ENCODE measurements around the gene C14orf93. TPM values are rescaled to one million over a fixed set of nuclear protein-coding genes. Genes with fewer than 3 reads are reported as not detected.

The C14orf93 gene
- total RNA-seq, 1 experiment from 2014 or later: 7.2 TPM

DNA sequence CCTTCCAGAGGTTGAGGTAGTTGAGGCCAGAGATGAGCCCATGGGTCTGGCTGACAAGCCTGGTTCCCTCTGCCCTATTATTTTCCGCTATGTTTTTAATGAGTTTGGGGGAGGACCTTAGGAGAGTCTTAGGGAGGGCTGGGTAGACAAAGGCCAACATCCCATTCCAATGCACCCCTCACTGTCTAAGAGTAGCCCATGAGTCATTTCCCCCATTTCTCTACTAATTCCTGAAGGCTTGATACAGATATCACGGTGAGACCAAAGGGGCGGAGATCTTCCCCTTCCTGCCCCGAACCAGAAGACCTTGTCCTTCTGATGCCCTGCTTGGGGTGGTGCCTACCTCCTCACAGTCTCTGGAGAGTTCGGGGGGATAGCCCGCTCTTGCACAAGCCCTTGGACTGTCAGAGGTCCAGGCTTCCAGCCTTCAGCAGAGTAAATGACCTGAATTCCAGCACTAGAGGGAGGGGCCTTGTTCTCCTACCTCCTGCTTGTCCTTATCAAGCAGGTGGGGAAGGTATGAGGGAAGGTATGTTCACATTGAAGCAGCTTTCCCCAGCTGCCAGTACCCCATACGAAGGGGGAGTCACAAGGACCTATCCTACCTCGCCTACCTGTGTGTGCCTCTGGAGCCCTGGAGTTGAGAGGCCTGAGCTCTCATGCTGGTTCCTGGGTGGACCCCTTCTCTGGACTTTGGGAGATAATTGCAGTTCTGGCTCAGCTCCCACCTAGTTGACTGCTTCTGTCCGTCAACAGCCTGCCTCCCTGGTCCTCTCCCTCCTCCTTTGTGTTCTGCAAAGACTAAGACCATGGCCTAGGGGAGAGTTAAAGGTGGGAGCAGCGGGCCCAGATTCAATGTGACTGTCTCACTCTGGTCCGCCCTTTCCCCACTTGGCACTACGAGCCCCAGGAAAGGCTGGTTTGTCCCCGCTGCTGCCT lies 35.7 kb upstream of the C14orf93 start:
- Histone ChIP-seq H3K9me3 (no peaks in the 10 kb centered on the region), H3K4me3 (ENCODE audit: low read depth, low read length) (no peak overlapping the region), H3K27me3 (replicated peaks; ENCODE audit: control insufficient read depth, insufficient read depth, low read length) (no peaks in the 10 kb centered on the region), H3K4me1 (peaks cover 11% of the 10 kb centered on the region), H3K36me3 (ENCODE audit: control insufficient read depth, insufficient read depth, low read length) (no peaks in the 10 kb centered on the region)
- intact Hi-C loops (cut with micrococcal nuclease; ENCODE audit: unreplicated experiment): no loop called here
- no peaks in the 10 kb centered on the region for H3K36me3 Mint-ChIP-seq (ENCODE audit: insufficient read depth, unreplicated experiment)
- POLR2A ChIA-PET: interaction anchor here (0.5 to 0.9 kb wide), 2 partner anchors 11 to 70 kb away, joined by 3 to 7 read pairs; partner anchors contain the start of gene PSMB5
- H3K4me3 Mint-ChIP-seq (ENCODE audit: unreplicated experiment): no peak overlapping the region
- CTCF ChIA-PET: interaction anchor here (0.6 to 1.1 kb wide), 3 partner anchors 23 to 80 kb away, joined by 4 to 6 read pairs (median 4); no protein-coding TSS in a partner anchor
- H3K27me3 Mint-ChIP-seq (ENCODE audit: insufficient read depth, unreplicated experiment): no peaks in the 10 kb centered on the region
- H3K9me3 Mint-ChIP-seq (ENCODE audit: unreplicated experiment): no peaks in the 10 kb centered on the region
- no peaks in the 10 kb centered on the region for H3K4me1 Mint-ChIP-seq (ENCODE audit: low read depth, unreplicated experiment)
- TF ChIP-seq, protein P1, sequence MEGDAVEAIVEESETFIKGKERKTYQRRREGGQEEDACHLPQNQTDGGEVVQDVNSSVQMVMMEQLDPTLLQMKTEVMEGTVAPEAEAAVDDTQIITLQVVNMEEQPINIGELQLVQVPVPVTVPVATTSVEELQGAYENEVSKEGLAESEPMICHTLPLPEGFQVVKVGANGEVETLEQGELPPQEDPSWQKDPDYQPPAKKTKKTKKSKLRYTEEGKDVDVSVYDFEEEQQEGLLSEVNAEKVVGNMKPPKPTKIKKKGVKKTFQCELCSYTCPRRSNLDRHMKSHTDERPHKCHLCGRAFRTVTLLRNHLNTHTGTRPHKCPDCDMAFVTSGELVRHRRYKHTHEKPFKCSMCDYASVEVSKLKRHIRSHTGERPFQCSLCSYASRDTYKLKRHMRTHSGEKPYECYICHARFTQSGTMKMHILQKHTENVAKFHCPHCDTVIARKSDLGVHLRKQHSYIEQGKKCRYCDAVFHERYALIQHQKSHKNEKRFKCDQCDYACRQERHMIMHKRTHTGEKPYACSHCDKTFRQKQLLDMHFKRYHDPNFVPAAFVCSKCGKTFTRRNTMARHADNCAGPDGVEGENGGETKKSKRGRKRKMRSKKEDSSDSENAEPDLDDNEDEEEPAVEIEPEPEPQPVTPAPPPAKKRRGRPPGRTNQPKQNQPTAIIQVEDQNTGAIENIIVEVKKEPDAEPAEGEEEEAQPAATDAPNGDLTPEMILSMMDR (IDR thresholded peaks at IDR 0.05; ENCODE audit: insufficient read depth in 1 of 2, low read depth in 1 of 2, low read length in 1 of 2, severe bottlenecking in 1 of 2, unreplicated experiment in 1 of 2): no peak
- no peak for DNase-seq
- no TSS peak for BruUV-seq (replicated peaks)
- no peak overlapping the region for H3K27ac Mint-ChIP-seq (ENCODE audit: unreplicated experiment)

DNA sequence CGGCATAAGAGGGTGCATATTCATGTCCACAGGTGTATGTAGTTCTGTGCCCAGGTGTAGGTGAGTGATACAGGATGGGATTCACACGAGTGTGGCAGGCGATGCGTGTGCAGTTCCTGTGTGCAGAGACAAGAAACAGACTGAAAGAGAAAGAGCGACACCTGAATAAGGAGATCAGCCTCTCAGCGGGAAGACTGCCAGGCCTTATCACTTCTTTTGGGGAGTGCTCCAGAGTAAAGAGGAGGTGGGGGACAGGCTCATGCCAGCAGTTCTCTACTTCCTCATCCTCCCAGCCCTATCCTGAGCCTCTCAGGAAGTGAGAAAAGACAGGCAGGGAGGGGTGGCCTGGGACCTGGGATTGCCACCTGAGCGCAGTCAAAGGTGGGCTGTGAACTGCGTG lies 34.9 kb upstream of the C14orf93 start:
- H3K4me3 ChIP-seq (ENCODE audit: low read depth, low read length): no peak overlapping the region
- H3K9me3 Mint-ChIP-seq (ENCODE audit: unreplicated experiment): no peaks in the 10 kb centered on the region
- H3K4me1 ChIP-seq: peaks cover 11% of the 10 kb centered on the region
- no peaks in the 10 kb centered on the region for H3K36me3 Mint-ChIP-seq (ENCODE audit: insufficient read depth, unreplicated experiment)
- no TSS peak for BruUV-seq (replicated peaks)
- ChIA-PET POLR2A (no interaction called here), CTCF (interaction anchor here (1.0 kb wide), 1 partner anchor 49 kb away, joined by 3 read pairs; no protein-coding TSS in a partner anchor)
- no peak overlapping the region for H3K27ac Mint-ChIP-seq (ENCODE audit: unreplicated experiment)
- H3K4me1 Mint-ChIP-seq (ENCODE audit: low read depth, unreplicated experiment): no peaks in the 10 kb centered on the region
- no peak overlapping the region for H3K4me3 Mint-ChIP-seq (ENCODE audit: unreplicated experiment)
- intact Hi-C loops (cut with micrococcal nuclease; ENCODE audit: unreplicated experiment): no loop called here
- no peak for DNase-seq
- H3K36me3 ChIP-seq (ENCODE audit: control insufficient read depth, insufficient read depth, low read length): no peaks in the 10 kb centered on the region
- no peaks in the 10 kb centered on the region for H3K27me3 Mint-ChIP-seq (ENCODE audit: insufficient read depth, unreplicated experiment)
- no peaks in the 10 kb centered on the region for H3K27me3 ChIP-seq (replicated peaks; ENCODE audit: control insufficient read depth, insufficient read depth, low read length)
- no peaks in the 10 kb centered on the region for H3K9me3 ChIP-seq
- TF ChIP-seq, protein P1 (IDR thresholded peaks at IDR 0.05; ENCODE audit: insufficient read depth in 1 of 2, low read depth in 1 of 2, low read length in 1 of 2, severe bottlenecking in 1 of 2, unreplicated experiment in 1 of 2): no peak

DNA sequence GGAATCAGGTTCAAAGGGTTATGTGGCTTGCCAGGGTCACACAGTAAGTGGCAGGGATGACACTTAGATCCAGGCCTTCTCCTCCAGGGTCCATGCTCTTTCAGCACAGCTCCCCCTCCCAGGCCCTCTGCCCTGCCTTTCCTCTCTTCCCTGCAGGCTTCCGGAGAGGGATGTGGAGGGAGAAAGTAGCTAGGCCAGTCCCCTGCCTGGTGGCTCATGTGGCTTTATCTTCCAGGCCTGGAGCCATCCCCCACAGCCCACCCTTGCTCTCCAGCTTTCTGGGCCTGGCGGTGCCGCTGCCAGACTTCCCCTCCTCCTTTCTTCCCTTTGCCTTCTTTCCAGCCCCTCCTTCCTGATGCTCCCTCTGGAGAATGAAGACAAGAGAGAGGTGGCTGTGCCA lies 33.8 kb upstream of the C14orf93 start:
- Histone ChIP-seq H3K4me3 (ENCODE audit: low read depth, low read length) (no peak overlapping the region), H3K36me3 (ENCODE audit: control insufficient read depth, insufficient read depth, low read length) (no peaks in the 10 kb centered on the region), H3K9me3 (no peaks in the 10 kb centered on the region), H3K4me1 (peaks cover 11% of the 10 kb centered on the region), H3K27me3 (replicated peaks; ENCODE audit: control insufficient read depth, insufficient read depth, low read length) (no peaks in the 10 kb centered on the region)
- no peak for DNase-seq
- TF ChIP-seq, protein P1 (IDR thresholded peaks at IDR 0.05; ENCODE audit: insufficient read depth in 1 of 2, low read depth in 1 of 2, low read length in 1 of 2, severe bottlenecking in 1 of 2, unreplicated experiment in 1 of 2): no peak
- H3K4me1 Mint-ChIP-seq (ENCODE audit: low read depth, unreplicated experiment): no peaks in the 10 kb centered on the region
- no peaks in the 10 kb centered on the region for H3K9me3 Mint-ChIP-seq (ENCODE audit: unreplicated experiment)
- POLR2A ChIA-PET: no interaction called here
- no peaks in the 10 kb centered on the region for H3K27me3 Mint-ChIP-seq (ENCODE audit: insufficient read depth, unreplicated experiment)
- intact Hi-C loops (cut with micrococcal nuclease; ENCODE audit: unreplicated experiment): no loop called here
- no TSS peak for BruUV-seq (replicated peaks)
- CTCF ChIA-PET: interaction anchor here (1.0 kb wide), 1 partner anchor 48 kb away, joined by 3 read pairs; no protein-coding TSS in a partner anchor
- no peak overlapping the region for H3K27ac Mint-ChIP-seq (ENCODE audit: unreplicated experiment)
- H3K36me3 Mint-ChIP-seq (ENCODE audit: insufficient read depth, unreplicated experiment): no peaks in the 10 kb centered on the region
- no peak overlapping the region for H3K4me3 Mint-ChIP-seq (ENCODE audit: unreplicated experiment)
